GM18526 (cell line): Measurements from ENCODE around the gene IMPG2.

Experiments used
- POLR2A ChIP-seq: IDR thresholded peaks from 3 replicates; pipeline ENCODE4 v1.6.1; 2011; ENCODE audit not compliant: insufficient read length; ENCODE audit errors: extremely low read depth

IMPG2 gene

GRCh38 chr3:101228441-101228840, 91.9 kb downstream of the IMPG2 start:
- TF ChIP-seq POLR2A: no peak

- TF ChIP-seq POLR2A: no peak
These were observed 95.6 kb downstream of the IMPG2 start for GRCh38 chr3:101224739-101225138.

- TF ChIP-seq POLR2A: no peak
These were observed 97.4 kb downstream of the IMPG2 start for GRCh38 chr3:101223016-101223415.

GRCh38 chr3:101219842-101220560, 100.4 kb downstream of the IMPG2 start:
- TF ChIP-seq POLR2A: no peak

- no peak for TF ChIP-seq POLR2A
These were observed 102.7 kb downstream of the IMPG2 start for GRCh38 chr3:101217472-101218245.

GRCh38 chr3:101216710-101217465, 103.5 kb downstream of the IMPG2 start:
- no peak for TF ChIP-seq POLR2A

- no peak for TF ChIP-seq POLR2A
These were observed 107.6 kb downstream of the IMPG2 start for GRCh38 chr3:101212730-101213129.

- no peak for TF ChIP-seq POLR2A
These were observed 116.1 kb downstream of the IMPG2 start for GRCh38 chr3:101204246-101204645.

- no peak for TF ChIP-seq POLR2A
These were observed 117.0 kb downstream of the IMPG2 start for GRCh38 chr3:101203411-101203810.

GRCh38 chr3:101202640-101203039, 117.7 kb downstream of the IMPG2 start:
- no peak for TF ChIP-seq POLR2A

GRCh38 chr3:101200461-101200860, 119.9 kb downstream of the IMPG2 start:
- no peak for TF ChIP-seq POLR2A

- TF ChIP-seq POLR2A: no peak
These were observed 124.2 kb downstream of the IMPG2 start for GRCh38 chr3:101195951-101196713.

GRCh38 chr3:101194392-101194791, 126.0 kb downstream of the IMPG2 start:
- no peak for TF ChIP-seq POLR2A

- no peak for TF ChIP-seq POLR2A
These were observed 126.4 kb downstream of the IMPG2 start for GRCh38 chr3:101193957-101194356.

- TF ChIP-seq POLR2A: no peak
These were observed 130.6 kb downstream of the IMPG2 start for GRCh38 chr3:101189796-101190195.
